Chondrocyte (in vitro differentiated cells): ENCODE data around the gene KCNRG. TPM values are rescaled to one million over a fixed set of nuclear protein-coding genes. Genes with fewer than 3 reads are reported as not detected.

Experiments
- DNase-seq: peaks from one replicate; pipeline ENCODE4 v3.0.0; 2021; ENCODE audit warnings: mixed read lengths, low spot score
- H3K27ac Mint-ChIP-seq: one replicate; pipeline ENCODE4 v1.8.0; 2021; ENCODE audit warnings: mild to moderate bottlenecking, moderate library complexity, mixed read lengths; ENCODE audit not compliant: unreplicated experiment
- H3K27me3 Mint-ChIP-seq: 2 replicates; pipeline ENCODE4 v1.8.0; 2021; ENCODE audit warnings: low read depth, mixed read lengths
- H3K36me3 Mint-ChIP-seq: 2 replicates; pipeline ENCODE4 v1.8.0; 2021; ENCODE audit warnings: low read depth, mixed read lengths
- H3K4me1 Mint-ChIP-seq: 2 replicates; pipeline ENCODE4 v1.8.0; 2021; ENCODE audit warnings: low read depth, mild to moderate bottlenecking, mixed read lengths
- H3K4me3 Mint-ChIP-seq: one replicate; pipeline ENCODE4 v1.8.0; 2021; ENCODE audit warnings: mild to moderate bottlenecking, moderate library complexity, mixed read lengths; ENCODE audit not compliant: unreplicated experiment
- H3K9me3 Mint-ChIP-seq: 2 replicates; pipeline ENCODE4 v1.8.0; 2021; ENCODE audit warnings: low read depth, mixed read lengths
- long read RNA-seq: library from polyadenylated mRNA; stranded (forward); transcript quantifications from one replicate; pipeline ENCODE4 v2.0.0, GENCODE V29; 2021
- total RNA-seq: library from RNA; stranded (reverse); gene quantifications from 3 replicates; pipeline ENCODE4 v1.2.1, GENCODE V29; 2021
- TF ChIP-seq, protein P1 (sequence below): fragments of 200-600 bp; sonication (generic); IDR thresholded peaks from 2 replicates; pipeline ENCODE4 v1.5.0; 2021; ENCODE audit warnings: antibody characterized with exemption, mild to moderate bottlenecking, moderate library complexity

KCNRG gene, protein sequence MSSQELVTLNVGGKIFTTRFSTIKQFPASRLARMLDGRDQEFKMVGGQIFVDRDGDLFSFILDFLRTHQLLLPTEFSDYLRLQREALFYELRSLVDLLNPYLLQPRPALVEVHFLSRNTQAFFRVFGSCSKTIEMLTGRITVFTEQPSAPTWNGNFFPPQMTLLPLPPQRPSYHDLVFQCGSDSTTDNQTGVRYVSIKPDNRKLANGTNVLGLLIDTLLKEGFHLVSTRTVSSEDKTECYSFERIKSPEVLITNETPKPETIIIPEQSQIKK
- 0.22 to 0.59 TPM (median 0.36 TPM) in 3 replicates for total RNA-seq
- long read RNA-seq: 0 reads

DNA sequence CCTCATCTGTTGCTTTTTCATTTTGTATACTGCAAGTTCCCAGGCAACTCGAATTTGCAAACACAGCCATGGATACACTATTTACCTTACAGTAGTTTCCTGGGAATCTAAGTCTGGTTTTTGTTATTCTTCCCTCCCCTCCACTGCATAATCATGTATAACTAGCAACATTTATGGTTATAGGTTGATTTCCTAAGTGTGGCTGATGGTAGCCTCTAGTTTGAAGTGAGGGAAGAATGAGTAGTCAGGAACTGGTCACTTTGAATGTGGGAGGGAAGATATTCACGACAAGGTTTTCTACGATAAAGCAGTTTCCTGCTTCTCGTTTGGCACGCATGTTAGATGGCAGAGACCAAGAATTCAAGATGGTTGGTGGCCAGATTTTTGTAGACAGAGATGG is at the start of gene KCNRG:
Gene KCNRG (plus strand): TSS at position 187 of the 400 bp plus-strand sequence. CDS start 50 bp downstream, at position 237.
- TF ChIP-seq, protein P1, sequence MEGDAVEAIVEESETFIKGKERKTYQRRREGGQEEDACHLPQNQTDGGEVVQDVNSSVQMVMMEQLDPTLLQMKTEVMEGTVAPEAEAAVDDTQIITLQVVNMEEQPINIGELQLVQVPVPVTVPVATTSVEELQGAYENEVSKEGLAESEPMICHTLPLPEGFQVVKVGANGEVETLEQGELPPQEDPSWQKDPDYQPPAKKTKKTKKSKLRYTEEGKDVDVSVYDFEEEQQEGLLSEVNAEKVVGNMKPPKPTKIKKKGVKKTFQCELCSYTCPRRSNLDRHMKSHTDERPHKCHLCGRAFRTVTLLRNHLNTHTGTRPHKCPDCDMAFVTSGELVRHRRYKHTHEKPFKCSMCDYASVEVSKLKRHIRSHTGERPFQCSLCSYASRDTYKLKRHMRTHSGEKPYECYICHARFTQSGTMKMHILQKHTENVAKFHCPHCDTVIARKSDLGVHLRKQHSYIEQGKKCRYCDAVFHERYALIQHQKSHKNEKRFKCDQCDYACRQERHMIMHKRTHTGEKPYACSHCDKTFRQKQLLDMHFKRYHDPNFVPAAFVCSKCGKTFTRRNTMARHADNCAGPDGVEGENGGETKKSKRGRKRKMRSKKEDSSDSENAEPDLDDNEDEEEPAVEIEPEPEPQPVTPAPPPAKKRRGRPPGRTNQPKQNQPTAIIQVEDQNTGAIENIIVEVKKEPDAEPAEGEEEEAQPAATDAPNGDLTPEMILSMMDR: no peak
- Mint-ChIP-seq H3K4me3 (peak within 1 kb of the TSS; percentile 10), H3K9me3 (no peaks in the 10 kb centered on the region), H3K27me3 (no peaks in the 10 kb centered on the region), H3K4me1 (peaks cover 51% of the 10 kb centered on the region), H3K27ac (peak within 1 kb of the TSS; percentile 86), H3K36me3 (peaks cover 32% of the 10 kb centered on the region)
- no peak for DNase-seq

DNA sequence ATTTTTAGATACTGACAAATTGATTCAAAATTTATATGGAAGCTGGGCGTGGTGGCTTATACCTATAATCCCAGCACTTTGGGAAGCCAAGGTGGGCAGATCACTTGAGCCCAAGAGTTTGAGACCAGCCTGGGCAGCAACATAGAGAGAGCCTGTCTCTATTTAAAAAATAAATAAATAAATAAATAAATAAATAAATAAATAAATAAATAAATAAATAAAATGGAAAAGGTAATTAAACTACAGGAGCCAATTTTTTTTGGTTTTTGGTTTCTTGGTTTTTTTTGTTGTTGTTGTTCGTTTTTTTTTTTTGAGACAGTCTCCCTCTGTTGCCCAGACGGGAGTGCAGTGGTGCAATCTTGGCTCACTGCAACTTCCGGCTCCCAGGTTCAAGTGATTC is 47.8 kb upstream of the KCNRG start:
- TF ChIP-seq, protein P1: no peak
- H3K4me3 Mint-ChIP-seq: no peak overlapping the region
- H3K36me3 Mint-ChIP-seq: peaks cover 24% of the 10 kb centered on the region
- peaks cover 30% of the 10 kb centered on the region for H3K9me3 Mint-ChIP-seq
- H3K27ac Mint-ChIP-seq: no peak overlapping the region
- no peaks in the 10 kb centered on the region for H3K27me3 Mint-ChIP-seq
- no peaks in the 10 kb centered on the region for H3K4me1 Mint-ChIP-seq
- no peak for DNase-seq

DNA sequence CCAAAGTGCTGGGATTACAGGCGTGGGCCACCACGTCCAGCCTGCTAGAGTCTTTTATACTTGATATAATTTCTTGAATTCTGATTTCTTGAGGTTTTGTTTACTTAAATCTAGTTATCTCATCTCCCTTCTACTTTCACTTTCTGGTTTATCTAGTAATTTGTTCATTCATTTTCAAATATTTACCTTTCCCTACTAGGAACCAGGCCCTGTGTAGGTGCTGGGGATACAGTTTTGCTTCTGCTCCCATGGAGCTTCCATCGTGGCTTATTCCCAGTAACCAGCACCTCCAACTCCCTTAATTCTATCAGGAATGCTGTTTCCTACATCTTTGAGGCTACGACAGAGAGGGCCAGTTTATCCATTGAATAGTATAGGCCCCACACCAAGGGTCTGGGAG is 42.5 kb upstream of the KCNRG start:
- Mint-ChIP-seq H3K27ac (peak overlapping the region; percentile 51), H3K9me3 (no peaks in the 10 kb centered on the region), H3K4me3 (no peak overlapping the region), H3K36me3 (no peaks in the 10 kb centered on the region), H3K4me1 (peaks cover 2% of the 10 kb centered on the region), H3K27me3 (no peaks in the 10 kb centered on the region)
- no peak for DNase-seq
- TF ChIP-seq, protein P1: no peak

DNA sequence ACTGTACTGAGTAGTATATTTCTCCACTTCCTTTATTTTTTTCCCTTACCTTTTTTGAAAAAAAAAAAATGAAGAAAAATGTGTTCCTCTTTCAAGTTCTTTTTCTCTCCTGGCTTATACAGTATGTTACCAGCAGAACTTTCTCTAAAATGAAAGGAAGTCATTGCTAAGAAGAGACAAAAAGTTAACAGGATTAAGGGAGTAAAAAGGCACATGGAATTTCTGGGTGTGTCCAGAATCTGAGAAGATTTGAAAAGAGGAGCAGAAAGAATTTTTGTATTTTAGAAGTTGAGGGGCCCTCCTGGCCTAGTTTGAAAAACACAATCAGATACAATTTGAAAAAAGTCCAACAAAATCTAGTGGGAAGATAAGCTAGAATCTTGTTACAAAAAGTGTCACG is 39.4 kb upstream of the KCNRG start:
- Mint-ChIP-seq H3K36me3 (no peaks in the 10 kb centered on the region), H3K27ac (no peak overlapping the region)

DNA sequence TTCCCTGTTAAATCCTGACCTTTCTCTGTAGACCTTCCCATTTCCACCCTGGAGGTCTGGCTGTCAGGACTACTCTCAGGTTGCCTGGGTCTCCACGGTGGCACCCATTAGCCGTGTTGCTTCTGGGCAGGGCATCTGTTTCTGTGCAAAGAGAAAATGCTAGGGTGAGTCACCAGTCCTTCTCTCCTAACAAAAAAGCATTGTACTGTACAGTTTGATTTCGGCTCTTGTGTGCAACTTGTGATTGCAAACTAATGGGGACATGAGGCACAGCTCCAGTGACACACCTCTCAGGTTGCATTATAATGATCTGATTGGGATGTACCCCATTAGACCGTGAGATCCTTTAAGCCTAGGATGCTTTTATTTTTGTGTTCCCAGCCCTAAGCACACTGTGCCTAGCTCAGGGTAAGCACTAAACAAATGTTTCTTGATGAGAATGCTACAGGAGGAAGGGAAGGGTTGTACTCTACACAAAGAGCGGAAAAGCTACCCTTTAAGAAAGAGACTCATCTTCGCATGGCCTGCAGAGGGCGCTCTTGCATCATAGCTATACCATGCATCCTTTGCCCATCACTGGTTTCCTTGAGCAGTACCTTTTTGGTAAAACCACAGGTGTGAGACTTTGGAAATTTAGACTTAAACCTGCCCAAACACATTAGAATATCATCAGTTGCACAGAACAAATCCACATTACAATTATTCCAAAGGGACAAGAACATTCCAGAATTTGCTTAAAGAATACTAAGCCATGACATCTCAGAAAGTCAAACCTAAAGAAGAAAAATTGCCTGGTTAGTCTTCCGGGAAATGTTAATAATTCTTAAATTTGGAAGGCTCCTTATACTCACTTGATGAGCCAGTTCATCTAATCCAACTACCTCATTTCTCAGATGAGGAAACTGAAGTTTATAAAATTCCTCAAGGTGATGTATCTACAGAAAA is 38.7 kb upstream of the KCNRG start:
- TF ChIP-seq, protein P1: peak; percentile 96
- DNase-seq: no peak
- Mint-ChIP-seq H3K27me3 (no peaks in the 10 kb centered on the region), H3K9me3 (no peaks in the 10 kb centered on the region), H3K4me1 (peaks cover 2% of the 10 kb centered on the region), H3K4me3 (no peak overlapping the region), H3K36me3 (peaks cover 1% of the 10 kb centered on the region), H3K27ac (no peak overlapping the region)

More for the DNA sequence above, 39.4 kb upstream of the KCNRG start:
- no peaks in the 10 kb centered on the region for H3K27me3 Mint-ChIP-seq
- no peak for DNase-seq
- H3K4me3 Mint-ChIP-seq: no peak overlapping the region
- peaks cover 2% of the 10 kb centered on the region for H3K4me1 Mint-ChIP-seq
- no peaks in the 10 kb centered on the region for H3K9me3 Mint-ChIP-seq
- TF ChIP-seq, protein P1: no peak
